Measurements from ENCODE around the gene XIRP1.

Gene XIRP1

GRCh38 chr3:39209329-39209970, 17.1 kb upstream of the XIRP1 start:
- H3K27me3 ChIP-seq (ENCODE audit: control insufficient read depth in 1 of 2, insufficient read depth in 2 of 2, low read length in 2 of 2) = peaks cover 0 to 2% of the 10 kb centered on the region in 2 donors
- H3K27ac ChIP-seq (ENCODE audit: low read length) = no peak overlapping the region
- no peaks in the 10 kb centered on the region for H3K36me3 ChIP-seq (ENCODE audit: control insufficient read depth in 2 of 2, insufficient read depth in 2 of 2, low read length in 2 of 2)
- H3K4me3 ChIP-seq (ENCODE audit: low read length in 2 of 2) = no peak overlapping the region
- H3K4me1 ChIP-seq (ENCODE audit: control insufficient read depth, insufficient read depth, low read length) = no peaks in the 10 kb centered on the region
- H3K9me3 ChIP-seq (ENCODE audit: control insufficient read depth in 2 of 2, low read length in 2 of 2) = peaks cover 0 to 5% of the 10 kb centered on the region in 2 donors
- H3K9ac ChIP-seq (ENCODE audit: low read length in 2 of 2) = no peak overlapping the region

GRCh38 chr3:39208463-39209055, 16.2 kb upstream of the XIRP1 start:
- Histone ChIP-seq H3K4me1 (ENCODE audit: control insufficient read depth, insufficient read depth, low read length) (no peaks in the 10 kb centered on the region), H3K9ac (ENCODE audit: low read length in 2 of 2) (no peak overlapping the region), H3K9me3 (ENCODE audit: control insufficient read depth in 2 of 2, low read length in 2 of 2) (peaks cover 0 to 5% of the 10 kb centered on the region in 2 donors), H3K27me3 (ENCODE audit: control insufficient read depth in 1 of 2, insufficient read depth in 2 of 2, low read length in 2 of 2) (peaks cover 0 to 2% of the 10 kb centered on the region in 2 donors), H3K36me3 (ENCODE audit: control insufficient read depth in 2 of 2, insufficient read depth in 2 of 2, low read length in 2 of 2) (no peaks in the 10 kb centered on the region), H3K4me3 (ENCODE audit: low read length in 2 of 2) (no peak overlapping the region), H3K27ac (ENCODE audit: low read length) (no peak overlapping the region)

- Histone ChIP-seq H3K4me1 (ENCODE audit: control insufficient read depth, insufficient read depth, low read length) (no peaks in the 10 kb centered on the region), H3K36me3 (ENCODE audit: control insufficient read depth in 2 of 2, insufficient read depth in 2 of 2, low read length in 2 of 2) (no peaks in the 10 kb centered on the region), H3K27me3 (ENCODE audit: control insufficient read depth in 1 of 2, insufficient read depth in 2 of 2, low read length in 2 of 2) (peaks cover 2 to 4% of the 10 kb centered on the region in 2 donors), H3K27ac (ENCODE audit: low read length) (no peak overlapping the region), H3K9ac (ENCODE audit: low read length in 2 of 2) (no peak overlapping the region), H3K4me3 (ENCODE audit: low read length in 2 of 2) (no peak overlapping the region), H3K9me3 (ENCODE audit: control insufficient read depth in 2 of 2, low read length in 2 of 2) (peaks cover 0 to 5% of the 10 kb centered on the region in 2 donors)
Measured at GRCh38 chr3:39207361-39208186, 15.2 kb upstream of the XIRP1 start.

GRCh38 chr3:39205919-39206516, 13.6 kb upstream of the XIRP1 start:
- no peak overlapping the region for H3K9ac ChIP-seq (ENCODE audit: low read length in 2 of 2)
- no peak overlapping the region for H3K27ac ChIP-seq (ENCODE audit: low read length)
- H3K36me3 ChIP-seq (ENCODE audit: control insufficient read depth in 2 of 2, insufficient read depth in 2 of 2, low read length in 2 of 2) = no peaks in the 10 kb centered on the region
- peaks cover 0 to 5% of the 10 kb centered on the region in 2 donors for H3K9me3 ChIP-seq (ENCODE audit: control insufficient read depth in 2 of 2, low read length in 2 of 2)
- no peaks in the 10 kb centered on the region for H3K4me1 ChIP-seq (ENCODE audit: control insufficient read depth, insufficient read depth, low read length)
- H3K27me3 ChIP-seq (ENCODE audit: control insufficient read depth in 1 of 2, insufficient read depth in 2 of 2, low read length in 2 of 2) = peaks cover 2 to 4% of the 10 kb centered on the region in 2 donors
- H3K4me3 ChIP-seq (ENCODE audit: low read length in 2 of 2) = no peak overlapping the region

GRCh38 chr3:39205131-39205530, 12.7 kb upstream of the XIRP1 start:
- H3K27me3 ChIP-seq (ENCODE audit: control insufficient read depth in 1 of 2, insufficient read depth in 2 of 2, low read length in 2 of 2) = peaks cover 2 to 4% of the 10 kb centered on the region in 2 donors
- H3K27ac ChIP-seq (ENCODE audit: low read length) = no peak overlapping the region
- no peaks in the 10 kb centered on the region for H3K4me1 ChIP-seq (ENCODE audit: control insufficient read depth, insufficient read depth, low read length)
- H3K9ac ChIP-seq (ENCODE audit: low read length in 2 of 2) = no peak overlapping the region
- peaks cover 0 to 5% of the 10 kb centered on the region in 2 donors for H3K9me3 ChIP-seq (ENCODE audit: control insufficient read depth in 2 of 2, low read length in 2 of 2)
- H3K4me3 ChIP-seq (ENCODE audit: low read length in 2 of 2) = no peak overlapping the region
- no peaks in the 10 kb centered on the region for H3K36me3 ChIP-seq (ENCODE audit: control insufficient read depth in 2 of 2, insufficient read depth in 2 of 2, low read length in 2 of 2)

GRCh38 chr3:39203860-39204259, 11.5 kb upstream of the XIRP1 start:
- Histone ChIP-seq H3K36me3 (ENCODE audit: control insufficient read depth in 2 of 2, insufficient read depth in 2 of 2, low read length in 2 of 2) (no peaks in the 10 kb centered on the region), H3K27ac (ENCODE audit: low read length) (no peak overlapping the region), H3K4me3 (ENCODE audit: low read length in 2 of 2) (no peak overlapping the region), H3K27me3 (ENCODE audit: control insufficient read depth in 1 of 2, insufficient read depth in 2 of 2, low read length in 2 of 2) (peaks cover 2 to 4% of the 10 kb centered on the region in 2 donors), H3K4me1 (ENCODE audit: control insufficient read depth, insufficient read depth, low read length) (no peaks in the 10 kb centered on the region), H3K9me3 (ENCODE audit: control insufficient read depth in 2 of 2, low read length in 2 of 2) (peaks cover 0 to 5% of the 10 kb centered on the region in 2 donors), H3K9ac (ENCODE audit: low read length in 2 of 2) (no peak overlapping the region)

- Histone ChIP-seq H3K27me3 (ENCODE audit: control insufficient read depth in 1 of 2, insufficient read depth in 2 of 2, low read length in 2 of 2) (peaks cover 2 to 4% of the 10 kb centered on the region in 2 donors), H3K9me3 (ENCODE audit: control insufficient read depth in 2 of 2, low read length in 2 of 2) (peaks cover 0 to 5% of the 10 kb centered on the region in 2 donors), H3K4me1 (ENCODE audit: control insufficient read depth, insufficient read depth, low read length) (no peaks in the 10 kb centered on the region), H3K27ac (ENCODE audit: low read length) (no peak overlapping the region), H3K9ac (ENCODE audit: low read length in 2 of 2) (no peak overlapping the region), H3K4me3 (ENCODE audit: low read length in 2 of 2) (no peak overlapping the region), H3K36me3 (ENCODE audit: control insufficient read depth in 2 of 2, insufficient read depth in 2 of 2, low read length in 2 of 2) (no peaks in the 10 kb centered on the region)
Measured at GRCh38 chr3:39203402-39203801, 11.0 kb upstream of the XIRP1 start.

GRCh38 chr3:39202094-39202493, 9.7 kb upstream of the XIRP1 start:
- Histone ChIP-seq H3K36me3 (ENCODE audit: control insufficient read depth in 2 of 2, insufficient read depth in 2 of 2, low read length in 2 of 2) (no peaks in the 10 kb centered on the region), H3K4me1 (ENCODE audit: control insufficient read depth, insufficient read depth, low read length) (no peaks in the 10 kb centered on the region), H3K27ac (ENCODE audit: low read length) (no peak overlapping the region), H3K4me3 (ENCODE audit: low read length in 2 of 2) (no peak overlapping the region), H3K9ac (ENCODE audit: low read length in 2 of 2) (no peak overlapping the region), H3K27me3 (ENCODE audit: control insufficient read depth in 1 of 2, insufficient read depth in 2 of 2, low read length in 2 of 2) (peaks cover 2 to 4% of the 10 kb centered on the region in 2 donors), H3K9me3 (ENCODE audit: control insufficient read depth in 2 of 2, low read length in 2 of 2) (peaks cover 0 to 5% of the 10 kb centered on the region in 2 donors)

- H3K4me3 ChIP-seq (ENCODE audit: low read length in 2 of 2) = no peak overlapping the region
- no peaks in the 10 kb centered on the region for H3K36me3 ChIP-seq (ENCODE audit: control insufficient read depth in 2 of 2, insufficient read depth in 2 of 2, low read length in 2 of 2)
- no peak overlapping the region for H3K9ac ChIP-seq (ENCODE audit: low read length in 2 of 2)
- no peaks in the 10 kb centered on the region for H3K9me3 ChIP-seq (ENCODE audit: control insufficient read depth in 2 of 2, low read length in 2 of 2)
- H3K4me1 ChIP-seq (ENCODE audit: control insufficient read depth, insufficient read depth, low read length) = peaks cover 7% of the 10 kb centered on the region
- H3K27ac ChIP-seq (ENCODE audit: low read length) = no peak overlapping the region
- no peaks in the 10 kb centered on the region for H3K27me3 ChIP-seq (ENCODE audit: control insufficient read depth in 1 of 2, insufficient read depth in 2 of 2, low read length in 2 of 2)
Measured at GRCh38 chr3:39196671-39197356, 4.4 kb upstream of the XIRP1 start.

GRCh38 chr3:39196034-39196433, 3.6 kb upstream of the XIRP1 start:
- H3K27ac ChIP-seq (ENCODE audit: low read length) = no peak overlapping the region
- no peak overlapping the region for H3K4me3 ChIP-seq (ENCODE audit: low read length in 2 of 2)
- no peaks in the 10 kb centered on the region for H3K9me3 ChIP-seq (ENCODE audit: control insufficient read depth in 2 of 2, low read length in 2 of 2)
- H3K27me3 ChIP-seq (ENCODE audit: control insufficient read depth in 1 of 2, insufficient read depth in 2 of 2, low read length in 2 of 2) = no peaks in the 10 kb centered on the region
- H3K36me3 ChIP-seq (ENCODE audit: control insufficient read depth in 2 of 2, insufficient read depth in 2 of 2, low read length in 2 of 2) = no peaks in the 10 kb centered on the region
- H3K9ac ChIP-seq (ENCODE audit: low read length in 2 of 2) = no peak overlapping the region
- peaks cover 7% of the 10 kb centered on the region for H3K4me1 ChIP-seq (ENCODE audit: control insufficient read depth, insufficient read depth, low read length)

All from stomach smooth muscle (tissue), 2 donors.